ENCODE measurements around the gene ANKRD39. TPM values are rescaled to one million over a fixed set of nuclear protein-coding genes. Genes with fewer than 3 reads are reported as not detected.
A peak's percentile ranks its signal among the peaks of the same experiment; 100 is the strongest.

The ANKRD39 gene
- total RNA-seq, 1 donor from 2014 or later: 17.3 TPM

DNA sequence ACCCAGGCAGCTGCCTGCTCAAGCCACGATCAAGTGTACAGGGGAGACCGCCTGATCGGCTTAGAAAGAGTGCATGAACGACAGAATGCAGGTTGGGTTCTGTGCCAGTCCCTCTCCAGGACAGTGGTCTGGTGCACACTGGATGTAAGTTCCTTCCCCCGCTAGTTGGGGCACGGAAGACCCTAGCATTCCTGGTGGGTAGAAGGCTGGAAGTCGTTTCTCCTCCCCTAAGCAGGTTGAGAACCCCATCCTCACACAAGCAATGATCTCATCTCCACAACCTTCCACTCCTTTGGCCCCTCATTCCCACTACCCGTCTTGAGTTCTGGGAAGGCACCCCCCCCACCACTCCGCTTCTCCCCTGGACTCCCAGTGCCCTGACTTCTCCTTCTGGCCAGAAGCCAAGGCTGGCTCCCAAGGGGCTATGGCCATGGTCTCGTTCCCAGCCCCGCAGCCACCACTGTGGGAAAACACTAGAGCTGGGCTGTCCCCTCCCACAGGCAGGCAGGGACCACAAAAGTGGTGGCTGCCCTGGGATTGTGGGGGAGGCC is 1.4 kb upstream of the ANKRD39 start:
- peak; percentile 52 for DNase-seq (ENCODE audit: low spot score)

GRCh38 chr2:96856776-96857666 is 795 bp downstream of the ANKRD39 start:
- no peak for DNase-seq (ENCODE audit: low spot score)

DNA sequence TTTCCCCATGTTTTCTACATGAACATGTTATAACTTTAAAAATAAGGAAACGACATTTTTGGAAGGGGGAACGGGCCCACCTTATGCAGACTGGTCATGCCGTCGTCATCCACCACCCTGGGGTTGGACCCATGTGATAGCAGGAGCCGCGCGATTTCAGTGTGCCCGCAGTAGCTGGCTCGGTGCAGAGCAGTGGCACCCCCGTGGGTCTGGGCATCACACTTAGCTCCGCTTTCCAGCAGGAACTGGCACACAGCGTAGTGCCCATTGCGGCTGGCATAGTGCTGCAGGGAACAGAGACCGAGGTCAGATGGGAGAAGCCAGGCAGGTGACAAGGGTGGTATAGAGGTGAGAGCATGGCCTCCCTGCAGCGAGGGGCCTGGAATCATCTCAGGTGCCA is 4.5 kb downstream of the ANKRD39 start:
- no peak for DNase-seq (ENCODE audit: low spot score)

DNA sequence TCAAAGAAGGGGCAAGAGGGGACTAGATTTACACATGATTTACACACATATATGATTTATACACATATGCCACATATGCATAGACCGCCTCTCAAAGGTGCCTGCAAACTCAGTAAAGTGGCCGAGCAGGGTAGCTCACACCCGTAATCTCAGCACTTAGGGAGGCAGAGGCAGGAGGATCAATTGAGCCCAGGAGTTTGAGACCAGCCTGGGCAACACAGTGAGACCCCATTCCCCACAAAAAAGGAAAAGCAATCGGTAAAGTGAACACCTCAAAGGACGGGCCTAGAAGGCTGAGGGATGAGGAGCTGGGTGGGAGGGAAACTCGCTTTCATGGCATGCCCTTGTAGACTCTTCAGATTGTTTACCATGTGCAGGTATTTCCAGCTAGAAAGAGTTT is 5.1 kb downstream of the ANKRD39 start:
- DNase-seq (ENCODE audit: low spot score): no peak

DNA sequence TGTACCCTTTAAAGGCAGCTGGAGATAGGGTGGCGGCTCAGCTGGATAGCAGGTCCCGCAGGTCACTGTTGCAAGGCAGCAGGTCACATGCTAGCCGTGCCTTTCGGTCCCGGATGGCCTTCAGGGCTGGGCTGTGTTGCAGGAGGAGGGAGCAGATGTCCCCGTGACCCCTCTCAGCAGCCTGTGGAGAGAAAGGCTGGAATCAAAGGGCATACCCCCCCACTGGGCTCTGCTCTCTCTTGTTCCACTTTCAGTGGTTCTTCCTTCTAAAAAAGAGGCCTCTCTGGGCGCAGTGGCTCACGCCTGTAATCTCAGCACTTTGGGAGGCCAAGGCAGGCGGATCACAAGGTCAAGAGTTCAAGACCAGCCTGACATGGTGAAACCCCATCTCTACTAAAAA is 9.6 kb downstream of the ANKRD39 start:
- no peak for DNase-seq (ENCODE audit: low spot score)

GRCh38 chr2:96847586-96847985 is 10.2 kb downstream of the ANKRD39 start:
- DNase-seq (ENCODE audit: low spot score): no peak

DNA sequence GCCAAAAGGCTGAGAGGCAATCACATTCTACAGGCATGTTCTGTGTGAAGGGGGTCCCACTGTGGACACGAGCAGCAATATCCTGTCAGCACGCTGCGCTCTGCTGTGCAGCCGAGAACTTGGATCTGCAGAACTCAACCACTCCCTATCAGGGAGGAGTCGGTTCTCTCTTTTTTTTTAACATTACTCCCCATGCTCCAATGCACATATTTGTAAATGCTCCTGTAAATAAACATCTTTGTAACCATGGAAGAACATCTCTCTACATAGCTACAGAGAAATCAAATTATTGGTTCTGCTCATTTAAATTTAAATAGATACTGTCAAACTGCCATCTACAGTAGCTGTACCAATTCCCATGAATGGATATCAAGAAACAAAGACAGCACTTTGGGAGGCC is 11.0 kb downstream of the ANKRD39 start:
- DNase-seq (ENCODE audit: low spot score): no peak

- DNase-seq (ENCODE audit: low spot score): no peak
Observed at GRCh38 chr2:96844405-96844808, 13.4 kb downstream of the ANKRD39 start.

- no peak for DNase-seq (ENCODE audit: low spot score)
Observed at GRCh38 chr2:96843538-96844268, 14.1 kb downstream of the ANKRD39 start, which contains the start of gene ANKRD23. TSS of gene ANKRD23 (minus strand) at chr2:96844021. CDS start at chr2:96843992, 29 bp downstream.

GRCh38 chr2:96842600-96842999 is 15.2 kb downstream of the ANKRD39 start:
- DNase-seq (ENCODE audit: low spot score): no peak

DNA sequence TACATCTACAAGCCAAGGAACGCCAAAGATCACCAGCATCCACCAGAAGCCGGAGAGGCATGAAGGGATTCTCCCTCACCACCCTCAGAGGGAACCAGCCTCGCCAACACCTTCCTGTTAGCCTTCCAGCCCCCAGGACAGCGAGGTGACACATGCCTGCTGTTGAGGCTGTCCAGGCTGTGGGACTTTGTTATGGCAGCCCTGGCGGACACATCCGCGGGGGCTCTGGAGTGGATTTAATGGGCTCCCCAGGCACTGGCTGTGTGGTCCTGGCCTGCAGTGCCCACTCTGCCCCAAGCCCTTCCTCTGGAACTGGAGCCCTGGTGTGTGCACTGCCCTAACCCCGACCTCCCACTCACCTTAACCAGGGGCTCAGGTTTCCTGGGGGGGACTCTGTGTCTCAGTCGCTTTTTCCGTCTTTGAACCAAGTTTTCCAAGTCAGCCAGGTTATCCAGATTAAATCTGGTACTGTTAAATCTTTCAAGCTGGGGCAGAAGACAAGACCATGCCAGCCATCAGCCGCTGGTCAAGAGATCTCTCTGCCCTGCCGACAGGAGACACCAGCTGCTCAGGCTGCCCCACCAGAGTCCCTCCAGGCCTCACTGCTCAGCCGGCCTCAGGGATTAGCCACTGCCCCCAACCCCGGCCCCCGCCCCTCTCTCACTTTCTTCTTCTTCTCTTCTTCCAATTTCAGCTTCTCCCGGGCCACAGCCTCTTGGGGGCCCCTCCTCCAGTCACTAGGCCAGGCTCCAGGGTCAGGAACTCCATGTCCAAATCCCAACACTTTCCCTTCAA is 15.9 kb downstream of the ANKRD39 start:
- DNase-seq (ENCODE audit: low spot score): no peak

DNA sequence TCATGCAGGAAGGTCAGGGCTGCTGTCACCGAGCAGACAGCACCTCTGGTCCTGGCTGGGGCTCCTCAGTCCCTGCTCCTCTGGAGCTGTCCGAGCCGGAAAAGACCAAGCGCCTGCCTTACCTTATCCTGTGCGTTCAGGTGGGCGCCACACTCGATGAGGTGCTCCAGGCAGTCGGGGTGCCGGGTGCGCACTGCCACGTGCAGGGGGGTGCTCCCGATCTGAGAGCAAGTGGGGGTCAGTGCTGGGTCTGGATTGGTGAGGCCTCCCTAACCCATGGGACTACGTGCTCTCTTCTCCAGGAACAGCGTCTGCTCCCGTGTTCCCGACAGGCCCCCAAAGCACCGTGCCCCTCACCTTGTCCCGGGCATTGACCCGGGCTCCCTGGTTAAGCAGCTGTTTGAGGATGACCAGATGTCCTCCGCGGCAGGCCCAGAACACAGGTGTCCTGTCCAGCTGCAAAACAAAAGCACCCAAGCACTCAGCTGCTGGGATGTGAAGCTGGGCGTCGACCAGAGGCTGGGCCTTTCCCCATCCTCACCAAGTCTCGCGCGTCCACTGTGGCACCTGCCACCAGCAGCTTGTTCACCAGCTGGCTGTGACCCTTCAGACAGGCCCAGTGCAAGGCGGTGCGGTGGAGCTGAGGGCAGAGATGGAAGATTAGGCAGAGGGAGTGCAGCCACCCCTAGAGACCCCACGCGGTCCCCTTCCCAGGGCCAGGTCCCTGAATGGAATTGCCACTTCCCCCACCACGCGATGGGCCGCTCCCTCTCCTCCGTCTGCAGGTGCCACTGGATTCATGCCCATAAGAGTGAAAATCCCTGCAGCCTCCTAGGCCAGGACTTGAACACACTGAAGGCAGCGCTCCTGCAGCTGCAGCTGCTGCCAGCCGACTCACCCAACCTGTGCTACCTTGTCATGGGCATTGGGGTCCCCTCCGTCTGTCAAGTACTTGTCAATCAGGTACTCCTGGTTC is 17.7 kb downstream of the ANKRD39 start:
- DNase-seq (ENCODE audit: low spot score): no peak

GRCh38 chr2:96839293-96839874 is 18.4 kb downstream of the ANKRD39 start:
- no peak for DNase-seq (ENCODE audit: low spot score)

DNA sequence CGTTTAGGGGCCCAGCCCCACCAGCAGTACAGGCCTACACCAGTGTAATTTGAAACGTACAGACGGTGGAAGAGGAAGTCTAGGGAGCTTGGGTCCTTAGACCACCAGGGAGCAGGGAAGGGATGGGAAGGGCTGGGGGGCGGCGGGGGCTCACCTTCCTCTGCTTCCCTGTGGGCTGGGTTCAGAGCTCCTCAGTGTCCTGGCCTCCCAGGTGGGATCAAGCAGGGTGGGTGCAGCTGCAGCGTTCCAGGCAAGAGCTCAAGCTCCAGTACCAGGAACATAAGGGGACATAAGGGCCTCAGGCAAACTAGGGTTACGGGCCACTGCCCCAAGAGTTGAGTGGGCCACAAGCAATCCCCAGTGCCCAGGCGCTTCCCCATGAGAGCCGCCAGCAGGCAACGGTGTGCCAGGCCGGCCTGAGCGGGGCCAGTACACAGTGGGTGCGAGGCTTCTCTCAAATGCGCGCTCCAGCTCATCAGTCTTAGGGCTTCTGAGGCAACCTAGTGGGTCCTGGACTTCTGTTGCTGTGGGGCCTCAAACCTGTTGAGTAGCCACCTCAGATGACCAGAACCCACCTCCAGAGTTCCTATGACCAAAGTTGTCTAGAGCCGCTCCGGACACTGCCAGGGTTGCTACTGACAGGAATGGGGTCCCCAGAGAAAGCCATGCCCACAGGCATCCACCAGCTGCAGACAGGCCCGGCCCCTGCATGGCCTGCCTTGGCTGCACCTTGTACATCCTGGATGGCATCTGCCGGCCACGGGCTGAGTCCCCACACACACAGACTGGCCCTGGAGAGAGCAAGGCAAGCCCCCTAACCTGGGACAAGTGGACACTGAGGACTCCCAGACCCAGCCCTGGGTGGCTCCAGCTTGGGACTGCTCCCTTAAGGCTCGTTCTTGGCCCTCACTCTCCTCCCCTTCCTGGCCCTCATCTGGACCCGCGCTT is 19.2 kb downstream of the ANKRD39 start:
- DNase-seq (ENCODE audit: low spot score): no peak

DNA sequence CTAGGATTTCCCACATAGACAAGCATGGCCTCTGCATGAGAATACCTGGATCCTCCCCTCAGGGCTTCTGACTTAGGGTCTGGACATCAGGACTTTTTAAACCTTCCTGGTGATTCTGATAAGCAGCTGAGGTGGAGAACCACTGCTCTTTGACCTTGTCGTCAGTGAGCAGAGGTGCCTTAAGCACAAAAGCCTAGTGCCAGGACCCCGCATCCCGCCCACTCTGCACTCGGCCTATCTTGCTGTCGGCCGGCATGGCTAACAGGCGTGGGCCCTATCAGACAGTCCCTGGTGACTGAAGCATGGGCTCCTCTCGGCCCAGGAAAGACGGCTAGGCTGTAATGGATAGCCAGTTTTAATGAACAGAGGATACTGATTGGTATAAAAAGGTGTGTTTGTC is 20.2 kb downstream of the ANKRD39 start:
- DNase-seq (ENCODE audit: low spot score): no peak

- DNase-seq (ENCODE audit: low spot score): no peak
Observed at GRCh38 chr2:96835830-96836229, 22.0 kb downstream of the ANKRD39 start.

DNA sequence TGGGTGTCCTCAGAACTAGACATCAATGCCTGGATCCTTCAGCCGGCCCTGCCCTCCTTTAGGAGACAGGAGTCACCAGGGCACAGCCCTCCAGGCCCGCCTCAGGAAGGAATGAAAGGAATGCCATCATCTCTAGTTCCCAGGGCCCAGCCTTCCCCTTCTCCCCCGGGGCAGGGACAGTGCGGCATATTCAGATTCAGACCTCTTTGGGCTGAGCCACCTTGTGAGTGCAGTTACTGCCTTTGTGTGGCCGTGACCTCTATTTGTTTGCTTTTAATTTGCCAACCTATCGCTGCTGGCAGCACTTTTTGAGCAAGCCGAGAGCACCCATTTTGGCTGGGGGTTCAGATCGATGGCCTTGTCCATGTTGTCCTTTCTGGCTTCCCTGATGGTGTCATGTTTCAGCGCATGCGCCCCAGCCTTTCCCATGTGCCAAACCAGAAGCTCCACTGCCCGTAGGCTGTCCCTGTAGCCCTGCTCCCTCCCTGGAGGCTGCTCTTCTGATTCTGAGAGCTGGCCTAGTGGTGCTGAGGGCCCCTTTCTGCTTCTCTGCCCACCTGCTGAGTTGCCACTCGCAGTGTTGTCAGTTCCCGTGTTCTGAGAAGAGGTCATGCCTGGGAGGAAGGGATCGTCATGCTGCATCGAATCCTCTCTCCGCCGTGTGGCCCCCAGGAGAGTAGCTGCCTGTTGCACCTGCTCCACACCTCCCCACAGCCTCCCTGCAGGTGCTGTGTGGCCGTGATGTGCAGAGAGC is 24.9 kb downstream of the ANKRD39 start:
- peak; percentile 87 for DNase-seq (ENCODE audit: low spot score)

GRCh38 chr2:96832408-96832753 is 25.4 kb downstream of the ANKRD39 start:
- DNase-seq (ENCODE audit: low spot score): no peak

Measured in umbilical cord (tissue), 2 donors.